ENCODE results near the gene KRABD2.

KRABD2 gene

DNA sequence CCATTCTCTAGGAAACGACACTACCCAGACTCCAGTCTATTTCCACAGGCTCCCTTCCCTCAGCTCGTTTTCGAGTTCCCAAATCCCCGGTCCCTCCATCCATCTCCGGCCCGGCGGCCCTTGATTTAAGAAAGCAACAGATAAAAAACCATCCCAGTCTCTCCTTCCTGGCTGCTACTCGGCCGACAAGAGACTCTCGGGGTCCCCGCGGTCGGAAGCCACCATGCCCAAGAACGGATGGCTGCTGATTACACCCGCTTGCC, 6.3 kb upstream of the KRABD2 start:
- Histone ChIP-seq H4K8ac (replicated peaks; ENCODE audit: insufficient read length, low read depth, low read length) (no peak overlapping the region), H3K23ac (ENCODE audit: insufficient read length, low read depth, low read length) (no peak overlapping the region), H3K79me1 (ENCODE audit: insufficient read depth, low read depth, low read length, poor library complexity, severe bottlenecking) (no peaks in the 10 kb centered on the region), H3K9ac (ENCODE audit: extremely low read depth, insufficient read length, low read length) (peak overlapping the region; percentile 100), H3K9me3 (ENCODE audit: control insufficient read depth, low read depth, low read length) (no peaks in the 10 kb centered on the region), H3K27ac (ENCODE audit: insufficient read length, low read depth, low read length) (peak overlapping the region; percentile 20), H4K20me1 (ENCODE audit: control insufficient read depth, insufficient read depth, insufficient read length) (no peaks in the 10 kb centered on the region), H3K27me3 (ENCODE audit: insufficient read depth, low read length) (no peaks in the 10 kb centered on the region), H2BK12ac (ENCODE audit: insufficient read length, low read depth, low read length) (no peak overlapping the region), H4K5ac (ENCODE audit: insufficient read length, low read depth, low read length) (no peak overlapping the region), H3K4ac (ENCODE audit: low read depth, low read length) (peak overlapping the region; percentile 84; the same call in 1 of the 2 replicates), H2BK5ac (ENCODE audit: insufficient read length, low read length) (no peak overlapping the region), H2BK15ac (ENCODE audit: low read depth, low read length) (no peak overlapping the region), H3K18ac (ENCODE audit: insufficient read length, low read depth, low read length) (peak overlapping the region; percentile 63), H3K4me2 (ENCODE audit: insufficient read depth, insufficient read length, low read length) (peak overlapping the region; percentile 96), H3K4me1 (ENCODE audit: insufficient read depth, low read length) (no peaks in the 10 kb centered on the region; the same call in 1 of the 2 replicates), H3K79me2 (ENCODE audit: insufficient read depth, low read length) (peaks cover 11% of the 10 kb centered on the region; the same call in 1 of the 2 replicates), H2AFZ (ENCODE audit: low read length) (no peak overlapping the region), H2AK5ac (ENCODE audit: insufficient read length, low read length) (no peak overlapping the region), H3K23me2 (ENCODE audit: insufficient read length, low read depth, low read length, poor library complexity, severe bottlenecking) (peaks cover 6% of the 10 kb centered on the region), H3T11ph (ENCODE audit: low read length) (no peak overlapping the region), H3K14ac (ENCODE audit: insufficient read depth, low read length) (peak overlapping the region; percentile 93), H2BK20ac (ENCODE audit: low read depth, low read length, poor library complexity, severe bottlenecking) (no peak overlapping the region), H3K56ac (ENCODE audit: insufficient read length, low read depth, low read length) (no peak overlapping the region), H2BK120ac (ENCODE audit: low read depth, low read length, poor library complexity, severe bottlenecking) (no peak overlapping the region), H4K91ac (ENCODE audit: insufficient read length, low read depth, low read length) (no peak overlapping the region)
- peaks cover 37 to 52% of the 10 kb centered on the region in 2 experiments for H3K4me1 Mint-ChIP-seq
- H3K27ac Mint-ChIP-seq, result peak overlapping the region; percentile 99 to 100 (median 99)
- H3K9me3 Mint-ChIP-seq, result no peaks in the 10 kb centered on the region; a peak in 1 of 5 replicates
- no peak for DNase-seq
- no peak for TF ChIP-seq CTCF (conservative IDR thresholded peaks at IDR 0.05)
- H3K36me3 Mint-ChIP-seq (ENCODE audit: insufficient read depth in 1 of 3, low read depth in 3 of 3), result peaks cover 47 to 53% (median 52%) of the 10 kb centered on the region in 3 experiments
- peak overlapping the region; percentile 99 to 100 for H3K4me3 Mint-ChIP-seq
- H3K27me3 Mint-ChIP-seq (ENCODE audit: low read depth), result peaks cover 2% of the 10 kb centered on the region; the same call in 1 of the 2 replicates
- no CpG with 5 or more reads among the region's 15 CpGs for WGBS (ENCODE audit: extremely low coverage, insufficient read length, low lambda C conversion rate)

Measured in H9 (cell line).